Nephron (organoid): ENCODE measurements around the gene TBPL1.

Experiments used
- H3K27ac Mint-ChIP-seq, 3 experiments: 2 replicates each; pipeline ENCODE4 v1.8.0; 2020; ENCODE audit warnings: mixed read lengths in 3 of 3, mild to moderate bottlenecking in 2 of 3, moderate library complexity in 1 of 3
- H3K27me3 Mint-ChIP-seq: 2 replicates; pipeline ENCODE4 v1.8.0; 2021; ENCODE audit warnings: low read depth, mild to moderate bottlenecking, moderate library complexity, mixed read lengths
- H3K36me3 Mint-ChIP-seq: 2 replicates; pipeline ENCODE4 v1.8.0; 2020; ENCODE audit warnings: low read depth, mixed read lengths
- H3K4me1 Mint-ChIP-seq: 2 replicates; pipeline ENCODE4 v1.8.0; 2020; ENCODE audit warnings: mixed read lengths
- H3K4me3 Mint-ChIP-seq, 3 experiments: 2 replicates each; pipeline ENCODE4 v1.8.0; 2020; ENCODE audit warnings: mild to moderate bottlenecking in 3 of 3, mixed read lengths in 3 of 3, moderate library complexity in 2 of 3
- H3K9me3 Mint-ChIP-seq: 2 replicates; pipeline ENCODE4 v1.8.0; 2020; ENCODE audit warnings: mixed read lengths
- TF ChIP-seq, protein P1 (sequence below), 3 experiments: fragments of 200-600 bp; sonication (generic); IDR thresholded peaks; one replicate each; pipeline ENCODE4 v1.5.0; 2021; ENCODE audit warnings: antibody characterized with exemption in 3 of 3; ENCODE audit not compliant: unreplicated experiment in 3 of 3

The TBPL1 gene

DNA sequence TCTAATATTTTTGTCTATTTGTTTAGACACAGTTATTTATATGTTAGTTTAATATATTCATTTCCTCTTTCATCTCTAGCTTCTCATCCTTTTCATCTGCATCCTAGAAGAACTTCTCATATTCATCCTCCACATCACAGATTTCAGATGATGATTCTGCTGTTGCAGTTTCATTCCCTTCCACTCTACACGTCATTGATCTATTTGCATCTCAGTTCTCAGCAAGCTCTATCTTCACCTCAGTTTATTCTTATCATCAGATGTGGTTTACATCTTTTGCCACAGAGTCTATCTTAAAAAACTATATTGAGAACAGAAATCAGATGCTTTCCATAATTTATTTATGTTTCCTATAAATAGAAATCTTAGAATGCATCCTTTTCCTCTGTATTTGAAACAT is 86.1 kb downstream of the TBPL1 start:
- Mint-ChIP-seq H3K4me1 (peaks cover 36% of the 10 kb centered on the region), H3K4me3 (no peak overlapping the region), H3K27me3 (peaks cover 10% of the 10 kb centered on the region), H3K36me3 (peaks cover 12% of the 10 kb centered on the region), H3K27ac (no peak overlapping the region), H3K9me3 (peaks cover 12% of the 10 kb centered on the region)
- TF ChIP-seq, protein P1, sequence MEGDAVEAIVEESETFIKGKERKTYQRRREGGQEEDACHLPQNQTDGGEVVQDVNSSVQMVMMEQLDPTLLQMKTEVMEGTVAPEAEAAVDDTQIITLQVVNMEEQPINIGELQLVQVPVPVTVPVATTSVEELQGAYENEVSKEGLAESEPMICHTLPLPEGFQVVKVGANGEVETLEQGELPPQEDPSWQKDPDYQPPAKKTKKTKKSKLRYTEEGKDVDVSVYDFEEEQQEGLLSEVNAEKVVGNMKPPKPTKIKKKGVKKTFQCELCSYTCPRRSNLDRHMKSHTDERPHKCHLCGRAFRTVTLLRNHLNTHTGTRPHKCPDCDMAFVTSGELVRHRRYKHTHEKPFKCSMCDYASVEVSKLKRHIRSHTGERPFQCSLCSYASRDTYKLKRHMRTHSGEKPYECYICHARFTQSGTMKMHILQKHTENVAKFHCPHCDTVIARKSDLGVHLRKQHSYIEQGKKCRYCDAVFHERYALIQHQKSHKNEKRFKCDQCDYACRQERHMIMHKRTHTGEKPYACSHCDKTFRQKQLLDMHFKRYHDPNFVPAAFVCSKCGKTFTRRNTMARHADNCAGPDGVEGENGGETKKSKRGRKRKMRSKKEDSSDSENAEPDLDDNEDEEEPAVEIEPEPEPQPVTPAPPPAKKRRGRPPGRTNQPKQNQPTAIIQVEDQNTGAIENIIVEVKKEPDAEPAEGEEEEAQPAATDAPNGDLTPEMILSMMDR (IDR thresholded peaks at IDR 0.05; ENCODE audit: unreplicated experiment in 3 of 3), result no peak
